22Rv1 (cell line): ENCODE measurements around the gene TPRG1L.

ENCODE experiments used
- H3K27ac ChIP-seq: fragments of 450-650 bp; 2 replicates; pipeline ENCODE4 v1.5.1; 2017
- CTCF ChIP-seq: fragments of 450-650 bp; IDR thresholded peaks from 2 replicates; pipeline ENCODE4 v1.5.1; 2017; ENCODE audit warnings: mild to moderate bottlenecking
- ZFX ChIP-seq: fragments of 450-650 bp; IDR thresholded peaks from 2 replicates; pipeline ENCODE4 v1.6.1; 2017; ENCODE audit warnings: antibody characterized with exemption, borderline replicate concordance

TPRG1L gene

GRCh38 chr1:3604997-3605823, 19.6 kb upstream of the TPRG1L start:
- TF ChIP-seq ZFX (no peak), CTCF (no peak)
- no peak overlapping the region for H3K27ac ChIP-seq

- no peak overlapping the region for H3K27ac ChIP-seq
- TF ChIP-seq CTCF = no peak
- no peak for TF ChIP-seq ZFX
Observed at GRCh38 chr1:3606779-3607702, 17.8 kb upstream of the TPRG1L start.

- no peak for TF ChIP-seq ZFX
- no peak for TF ChIP-seq CTCF
- H3K27ac ChIP-seq = no peak overlapping the region
Observed at GRCh38 chr1:3607703-3608065, 17.1 kb upstream of the TPRG1L start.

- TF ChIP-seq CTCF = no peak
- no peak for TF ChIP-seq ZFX
- H3K27ac ChIP-seq = no peak overlapping the region
Observed at GRCh38 chr1:3608154-3608553, 16.7 kb upstream of the TPRG1L start.

- TF ChIP-seq ZFX (no peak), CTCF (no peak)
- H3K27ac ChIP-seq = no peak overlapping the region
Observed at GRCh38 chr1:3609016-3609768, 15.6 kb upstream of the TPRG1L start.

- no peak overlapping the region for H3K27ac ChIP-seq
- no peak for TF ChIP-seq CTCF
- TF ChIP-seq ZFX = no peak
Observed at GRCh38 chr1:3609769-3610526, 14.9 kb upstream of the TPRG1L start.
